ENCODE measurements around the gene ZNF275.
A peak's percentile ranks its signal among the peaks of the same experiment; 100 is the strongest.
"Not testable (repeated sequence)": the region's sequence is repeated elsewhere in the genome, so short reads cannot be mapped to it uniquely, and the experiment has no call there.

Gene ZNF275

GRCh38 chrX:153387987-153388721 is 54.2 kb downstream of the ZNF275 start:
- DNase-seq (ENCODE audit: low spot score): no peak

DNA sequence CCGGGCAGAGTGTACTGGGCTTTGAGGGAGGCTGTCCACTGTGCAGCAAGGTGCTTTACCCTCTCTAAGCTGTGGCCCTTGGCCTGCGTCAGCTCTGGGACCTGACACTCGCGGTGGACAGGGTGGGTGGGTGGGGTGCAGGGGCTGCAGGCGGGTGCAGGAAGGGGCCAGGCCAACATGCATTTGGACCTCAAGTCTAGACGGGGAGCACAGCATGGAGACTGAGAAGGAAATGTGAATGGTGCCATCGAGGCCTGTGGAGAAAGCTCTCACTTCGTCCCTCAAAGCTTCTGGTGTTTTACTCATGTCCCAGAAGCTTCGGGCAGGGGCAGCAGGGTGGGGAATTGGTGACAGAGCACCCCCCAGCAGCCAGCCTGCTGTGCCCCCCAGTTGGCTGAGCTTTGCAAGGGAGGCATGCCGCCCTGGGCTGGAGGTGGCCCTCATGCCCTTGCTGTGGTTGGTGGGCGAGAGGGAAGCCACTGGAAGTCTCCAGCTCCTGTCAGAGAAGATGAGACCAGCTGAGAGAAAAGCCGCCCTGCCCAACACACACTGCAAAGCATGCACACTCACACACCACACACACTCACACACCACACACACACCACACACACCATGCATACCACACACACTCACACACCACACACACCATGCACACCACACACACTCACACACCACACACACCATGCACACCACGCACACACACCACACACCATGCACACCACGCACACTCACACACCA is 54.9 kb downstream of the ZNF275 start:
- DNase-seq (ENCODE audit: low spot score): no peak

DNA sequence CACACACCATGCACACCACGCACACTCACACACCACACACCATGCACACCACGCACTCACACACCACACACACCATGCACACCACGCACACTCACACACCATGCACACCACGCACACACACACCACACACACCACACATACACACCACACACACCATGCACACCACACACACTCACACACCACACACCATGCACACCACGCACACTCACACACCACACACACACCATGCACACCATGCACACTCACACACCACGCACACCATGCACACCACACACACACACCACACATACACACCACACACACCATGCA is 55.5 kb downstream of the ZNF275 start:
- DNase-seq (ENCODE audit: low spot score): not testable (repeated sequence)

- no peak for DNase-seq (ENCODE audit: low spot score)
These were observed 58.8 kb downstream of the ZNF275 start for GRCh38 chrX:153392642-153393321.

- DNase-seq (ENCODE audit: low spot score): no peak
These were observed 60.7 kb downstream of the ZNF275 start for GRCh38 chrX:153394612-153395011.

DNA sequence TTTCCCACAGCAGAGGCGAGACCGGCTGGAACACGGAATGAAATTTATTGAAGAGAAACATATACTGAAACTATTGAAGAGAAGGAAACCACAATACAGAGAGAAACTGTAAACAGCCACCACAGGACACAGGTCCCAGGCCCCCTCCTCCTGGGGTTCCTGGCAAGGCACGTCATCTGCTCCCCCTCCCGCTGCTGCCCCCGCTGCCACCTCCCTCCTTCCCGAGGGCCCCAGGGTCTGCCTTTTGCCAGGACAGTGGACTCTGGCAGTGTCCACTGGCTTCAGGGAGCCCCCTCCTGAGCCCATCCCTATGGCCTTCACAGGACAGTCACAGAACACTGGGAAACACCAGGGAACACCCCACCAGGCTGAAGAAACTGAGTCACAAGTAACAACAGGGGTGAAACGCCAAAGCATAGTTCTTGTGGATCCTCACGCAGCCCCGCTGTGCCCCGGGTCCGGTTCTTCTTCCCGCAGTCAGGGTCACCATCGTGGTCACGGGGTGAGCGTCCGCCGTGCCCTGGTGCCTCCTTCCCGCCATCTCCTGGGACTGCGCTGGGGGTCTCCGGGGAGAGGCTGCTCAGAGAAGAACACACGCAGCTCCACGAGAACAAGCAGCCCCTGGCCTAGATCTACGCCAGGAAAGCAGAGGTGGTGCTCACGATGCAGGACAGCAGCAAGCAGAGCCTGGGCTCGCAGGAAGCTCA is 61.8 kb downstream of the ZNF275 start:
- DNase-seq (ENCODE audit: low spot score): no peak

GRCh38 chrX:153396320-153397195 is 62.6 kb downstream of the ZNF275 start:
- no peak for DNase-seq (ENCODE audit: low spot score)

GRCh38 chrX:153397256-153397960 is 63.5 kb downstream of the ZNF275 start:
- no peak for DNase-seq (ENCODE audit: low spot score)

GRCh38 chrX:153398275-153398960 is 64.5 kb downstream of the ZNF275 start:
- DNase-seq (ENCODE audit: low spot score): no peak

DNA sequence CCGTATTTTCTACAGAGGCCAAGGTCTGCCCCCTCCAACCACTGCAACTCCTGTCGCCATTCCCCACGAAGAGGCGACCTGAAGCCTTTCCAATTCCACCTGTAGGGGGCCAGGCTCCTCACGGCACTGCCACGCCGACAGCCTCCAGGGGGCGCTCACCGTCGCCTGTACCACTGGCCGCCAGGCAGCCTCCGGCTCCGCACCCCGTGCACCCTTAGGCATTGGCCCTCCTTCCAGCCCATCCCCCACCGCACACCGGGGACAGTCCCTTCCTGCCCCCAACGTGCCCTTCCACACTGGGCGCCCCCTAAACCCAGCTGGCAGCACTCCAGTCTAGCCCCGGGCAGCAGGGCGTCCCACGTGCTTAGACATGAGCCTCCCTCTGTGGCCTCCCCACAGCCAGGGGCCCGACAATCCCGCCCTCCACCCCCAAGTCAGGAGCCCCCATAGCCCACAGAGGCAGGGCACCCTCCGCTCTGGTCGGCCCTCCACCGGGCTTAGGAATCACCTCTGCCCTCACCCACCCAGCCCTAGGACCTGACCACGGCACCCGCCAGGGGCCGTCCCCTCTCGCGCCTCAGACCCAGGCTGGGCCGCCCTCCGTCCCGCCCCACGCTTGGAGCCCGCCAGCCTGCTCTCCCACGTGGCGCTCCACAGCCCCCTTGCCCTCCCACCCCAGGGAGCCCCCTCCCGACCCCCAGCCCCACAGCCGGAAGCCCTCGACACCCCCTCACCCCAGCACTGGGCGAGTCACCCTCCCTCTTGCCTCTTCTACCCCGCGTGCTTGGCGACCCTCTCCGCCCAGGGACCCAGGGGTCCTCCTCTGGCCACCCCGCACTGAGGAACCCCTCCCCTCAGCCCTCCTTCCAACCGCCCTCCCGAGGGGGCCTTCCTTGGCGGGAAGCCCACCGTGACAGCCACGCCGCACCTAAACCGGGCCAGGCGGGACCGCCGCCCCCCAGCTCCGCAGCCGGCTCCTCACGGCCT is 66.5 kb downstream of the ZNF275 start:
- peak; percentile 38 for DNase-seq (ENCODE audit: low spot score)

GRCh38 chrX:153401133-153401764 is 67.3 kb downstream of the ZNF275 start, which contains the start of gene PNMA6E:
TSS of gene PNMA6E (minus strand) at chrX:153401350. CDS start at chrX:153398849, 2,501 bp downstream.
- DNase-seq (ENCODE audit: low spot score): no peak
